H9 (cell line): ENCODE data around the gene ANKIB1. TPM values are rescaled to one million over a fixed set of nuclear protein-coding genes. Genes with fewer than 3 reads are reported as not detected.

Source experiments
- DNase-seq: peaks from one replicate; pipeline ENCODE4 v3.0.0-alpha.2; 2017
- H2AFZ ChIP-seq: one replicate; pipeline ENCODE4 v1.6.1; 2013; ENCODE audit warnings: mild to moderate bottlenecking, low read length, control low read depth, moderate library complexity
- H2AK5ac ChIP-seq: 2 replicates; pipeline ENCODE4 v1.6.1; 2013; ENCODE audit warnings: low read length, control low read depth, mixed read lengths; ENCODE audit not compliant: insufficient read length
- H2BK120ac ChIP-seq: one replicate; pipeline ENCODE4 v1.6.1; 2013; ENCODE audit warnings: low read depth, mild to moderate bottlenecking, low read length, control low read depth, inconsistent platforms; ENCODE audit not compliant: poor library complexity, severe bottlenecking
- H2BK12ac ChIP-seq: 2 replicates; pipeline ENCODE4 v1.6.1; 2013; ENCODE audit warnings: low read length, control low read depth, mixed read lengths, low read depth; ENCODE audit not compliant: insufficient read length
- H2BK15ac ChIP-seq: 2 replicates; pipeline ENCODE4 v1.6.1; 2013; ENCODE audit warnings: low read depth, low read length, control low read depth
- H2BK20ac ChIP-seq: one replicate; pipeline ENCODE4 v1.6.1; 2013; ENCODE audit warnings: low read depth, mild to moderate bottlenecking, low read length, control low read depth, inconsistent platforms; ENCODE audit not compliant: poor library complexity, severe bottlenecking
- H2BK5ac ChIP-seq: 2 replicates; pipeline ENCODE4 v1.6.1; 2013; ENCODE audit warnings: low read length, control low read depth, mixed read lengths; ENCODE audit not compliant: insufficient read length
- H3K14ac ChIP-seq: 2 replicates; pipeline ENCODE4 v1.6.1; 2013; ENCODE audit warnings: low read length, control low read depth; ENCODE audit not compliant: insufficient read depth
- H3K18ac ChIP-seq: 2 replicates; pipeline ENCODE4 v1.6.1; 2013; ENCODE audit warnings: low read depth, mild to moderate bottlenecking, mixed read lengths, low read length, control low read depth; ENCODE audit not compliant: insufficient read length
- H3K23ac ChIP-seq: 2 replicates; pipeline ENCODE4 v1.6.1; 2013; ENCODE audit warnings: low read length, control low read depth, mixed read lengths, low read depth; ENCODE audit not compliant: insufficient read length
- H3K23me2 ChIP-seq: 2 replicates; pipeline ENCODE4 v1.6.1; 2013; ENCODE audit warnings: low read depth, mild to moderate bottlenecking, mixed read lengths, low read length, control low read depth; ENCODE audit not compliant: insufficient read length, poor library complexity, severe bottlenecking
- H3K27ac ChIP-seq: 2 replicates; pipeline ENCODE4 v1.5.1; 2013; ENCODE audit warnings: low read length, control low read depth, mixed read lengths, low read depth; ENCODE audit not compliant: insufficient read length
- H3K27me3 ChIP-seq: 2 replicates; pipeline ENCODE4 v1.6.1; 2013; ENCODE audit warnings: low read length, control low read depth, inconsistent platforms; ENCODE audit not compliant: insufficient read depth
- H3K4ac ChIP-seq: 2 replicates; pipeline ENCODE4 v1.6.1; 2013; ENCODE audit warnings: low read depth, mild to moderate bottlenecking, control low read depth, inconsistent platforms, low read length, moderate library complexity
- H3K4me1 ChIP-seq: 2 replicates; pipeline ENCODE4 v1.6.1; 2013; ENCODE audit warnings: low read length, control low read depth, inconsistent platforms; ENCODE audit not compliant: insufficient read depth
- H3K4me2 ChIP-seq: 2 replicates; pipeline ENCODE4 v1.6.1; 2013; ENCODE audit warnings: low read length, control low read depth, mixed read lengths; ENCODE audit not compliant: insufficient read length, insufficient read depth
- H3K56ac ChIP-seq: 2 replicates; pipeline ENCODE4 v1.6.1; 2013; ENCODE audit warnings: low read depth, mild to moderate bottlenecking, mixed read lengths, low read length, control low read depth; ENCODE audit not compliant: insufficient read length
- H3K79me1 ChIP-seq: 2 replicates; pipeline ENCODE4 v1.6.1; 2013; ENCODE audit warnings: low read depth, mild to moderate bottlenecking, moderate library complexity, low read length, control low read depth, inconsistent platforms; ENCODE audit not compliant: insufficient read depth, poor library complexity, severe bottlenecking
- H3K79me2 ChIP-seq: 2 replicates; pipeline ENCODE4 v1.6.1; 2013; ENCODE audit warnings: low read length, control low read depth, inconsistent platforms; ENCODE audit not compliant: insufficient read depth
- H3K9ac ChIP-seq: 2 replicates; pipeline ENCODE4 v1.6.1; 2013; ENCODE audit warnings: low read length, control low read depth, mixed read lengths; ENCODE audit not compliant: insufficient read length; ENCODE audit errors: extremely low read depth
- H3K9me3 ChIP-seq: one replicate; pipeline ENCODE4 v1.6.1; 2013; ENCODE audit warnings: low read depth, low read length, inconsistent platforms; ENCODE audit not compliant: control insufficient read depth
- H3T11ph ChIP-seq: one replicate; pipeline ENCODE4 v1.6.1; 2013; ENCODE audit warnings: mild to moderate bottlenecking, low read length, control low read depth, inconsistent platforms
- H4K20me1 ChIP-seq: one replicate; pipeline ENCODE4 v1.6.1; 2013; ENCODE audit not compliant: control insufficient read depth, insufficient read length, insufficient read depth
- H4K5ac ChIP-seq: 2 replicates; pipeline ENCODE4 v1.6.1; 2013; ENCODE audit warnings: low read depth, mild to moderate bottlenecking, mixed read lengths, low read length, control low read depth; ENCODE audit not compliant: insufficient read length
- H4K8ac ChIP-seq: replicated peaks from 2 replicates; pipeline ENCODE4 v1.6.1; 2013; ENCODE audit warnings: low read length, control low read depth, mixed read lengths, low read depth; ENCODE audit not compliant: insufficient read length
- H4K91ac ChIP-seq: 2 replicates; pipeline ENCODE4 v1.6.1; 2013; ENCODE audit warnings: low read depth, mild to moderate bottlenecking, moderate library complexity, mixed read lengths, low read length, control low read depth; ENCODE audit not compliant: insufficient read length
- H3K27ac Mint-ChIP-seq, 3 experiments: 2 replicates in 2 of 3; 3 replicates in 1 of 3; pipeline ENCODE4 v1.8.0; 2020 to 2021; ENCODE audit warnings: mixed read lengths in 3 of 3, mild to moderate bottlenecking in 1 of 3, moderate library complexity in 1 of 3
- H3K27me3 Mint-ChIP-seq: 2 replicates; pipeline ENCODE4 v1.8.0; 2021; ENCODE audit warnings: low read depth, mild to moderate bottlenecking, moderate library complexity, mixed read lengths
- H3K36me3 Mint-ChIP-seq, 3 experiments: 2 replicates in 2 of 3; 3 replicates in 1 of 3; pipeline ENCODE4 v1.8.0; 2020 to 2021; ENCODE audit warnings: low read depth in 3 of 3, mixed read lengths in 3 of 3; ENCODE audit not compliant: insufficient read depth in 1 of 3
- H3K4me1 Mint-ChIP-seq, 2 experiments: 2 replicates each; pipeline ENCODE4 v1.8.0; 2020; ENCODE audit warnings: mixed read lengths in 2 of 2
- H3K4me3 Mint-ChIP-seq, 2 experiments: 2 replicates in 1 of 2; 3 replicates in 1 of 2; pipeline ENCODE4 v1.8.0; 2020 to 2021; ENCODE audit warnings: mild to moderate bottlenecking in 2 of 2, mixed read lengths in 2 of 2, moderate library complexity in 1 of 2
- H3K9me3 Mint-ChIP-seq, 2 experiments: 2 replicates in 1 of 2; 3 replicates in 1 of 2; pipeline ENCODE4 v1.8.0; 2020; ENCODE audit warnings: mild to moderate bottlenecking in 2 of 2, mixed read lengths in 2 of 2, moderate library complexity in 1 of 2
- CTCF ChIP-seq: fragments of 200-600 bp; sonication (generic); conservative IDR thresholded peaks from 3 replicates; pipeline ENCODE4 v1.8.0; 2021; ENCODE audit warnings: antibody characterized with exemption, mild to moderate bottlenecking
- WGBS: extraction: QIAGEN DNeasy Blood & Tissue Kit; methylation state at CpG from one replicate; pipeline ENCODE4 v1.1.7; 2013; ENCODE audit warnings: missing lambda C conversion rate, low lambda C conversion rate, mixed read lengths; ENCODE audit not compliant: insufficient read length; ENCODE audit errors: extremely low coverage; 5-methylcytosine and 5-hydroxymethylcytosine counted together
- total RNA-seq: library from RNA; stranded (reverse); gene quantifications from 2 replicates; pipeline ENCODE4 v1.2.1, GENCODE V29; 2021

ANKIB1 gene
- total RNA-seq, 1 experiment from 2014 or later = 42.0 TPM

GRCh38 chr7:92436612-92437445, 191.1 kb downstream of the ANKIB1 start:
- peak overlapping the region; percentile 76 for H3K27ac ChIP-seq
- no peak overlapping the region for H3T11ph ChIP-seq
- H3K14ac ChIP-seq = peak overlapping the region; percentile 41; the same call in 1 of the 2 replicates
- H2BK5ac ChIP-seq = peak overlapping the region; percentile 88
- H2BK20ac ChIP-seq = no peak overlapping the region
- peaks cover 0 to 13% (median 2%) of the 10 kb centered on the region in 3 experiments; a peak in 4 of 7 replicates for H3K36me3 Mint-ChIP-seq
- peak overlapping the region in 1 of 2 experiments; percentile 15; a peak in 1 of 5 replicates for H3K4me3 Mint-ChIP-seq
- H3K23me2 ChIP-seq = no peaks in the 10 kb centered on the region
- H3K79me1 ChIP-seq = no peaks in the 10 kb centered on the region
- no peak for TF ChIP-seq CTCF
- H3K27ac Mint-ChIP-seq = peak overlapping the region; percentile 45 to 83 (median 78); a peak in 4 of 7 replicates
- no peak overlapping the region for H4K5ac ChIP-seq
- H4K8ac ChIP-seq = peak overlapping the region; percentile 85
- peak overlapping the region; percentile 50 for H2BK12ac ChIP-seq
- H3K4me1 ChIP-seq = peaks cover 6% of the 10 kb centered on the region; the same call in 1 of the 2 replicates
- peaks cover 34 to 37% of the 10 kb centered on the region in 2 experiments for H3K4me1 Mint-ChIP-seq
- no peaks in the 10 kb centered on the region for H3K27me3 Mint-ChIP-seq
- no CpG with 5 or more reads among the region's 7 CpGs for WGBS
- H2BK15ac ChIP-seq = no peak overlapping the region
- H3K79me2 ChIP-seq = no peaks in the 10 kb centered on the region
- no peaks in the 10 kb centered on the region for H3K27me3 ChIP-seq
- peaks cover 0 to 5% of the 10 kb centered on the region in 2 experiments; a peak in 3 of 5 replicates for H3K9me3 Mint-ChIP-seq
- H2BK120ac ChIP-seq = no peak overlapping the region
- H3K9me3 ChIP-seq = no peaks in the 10 kb centered on the region
- H2AK5ac ChIP-seq = no peak overlapping the region
- no peaks in the 10 kb centered on the region for H4K20me1 ChIP-seq
- peak overlapping the region; percentile 15 for H3K9ac ChIP-seq
- no peak overlapping the region for H3K4ac ChIP-seq
- peak; percentile 58 for DNase-seq
- H3K56ac ChIP-seq = peak overlapping the region; percentile 79
- no peak overlapping the region for H3K18ac ChIP-seq
- no peak overlapping the region for H4K91ac ChIP-seq
- peak overlapping the region; percentile 46 for H3K4me2 ChIP-seq
- no peak overlapping the region for H3K23ac ChIP-seq
- H2AFZ ChIP-seq = no peak overlapping the region
